Gastrocnemius medialis (tissue), 4 donors: ENCODE data around the gene VPS37C. TPM values are rescaled to one million over a fixed set of nuclear protein-coding genes. Genes with fewer than 3 reads are reported as not detected.

Source experiments
- ATAC-seq, 2 donors: fragments of 150-250 bp; one replicate each; pipeline ENCODE4 v1.9.1; 2016
- DNase-seq, 2 donors: peaks; one replicate each; pipeline ENCODE4 v3.0.0-alpha.2; 2019
- H3K27ac ChIP-seq, 4 donors: fragments of 200-600 bp; sonication (generic); 1 replicate in 1 of 4; 2 replicates in 3 of 4; pipeline ENCODE4 v1.5.1; 2016 to 2018; ENCODE audit warnings: mild to moderate bottlenecking in 2 of 4, moderate library complexity in 1 of 4
- H3K27me3 ChIP-seq, 3 donors: fragments of 200-600 bp; sonication (generic) in 2 of 3; 1 replicate in 1 of 3; 2 replicates in 2 of 3; pipeline versions ENCODE4 v1.5.1 to v1.6.0; 2016 to 2019; ENCODE audit warnings: mild to moderate bottlenecking in 1 of 3, moderate library complexity in 1 of 3
- H3K36me3 ChIP-seq, 2 donors: fragments of 200-600 bp; sonication (generic) in 1 of 2; one replicate each; pipeline ENCODE4 v1.5.1; 2017 to 2018
- H3K4me1 ChIP-seq, 2 donors: fragments of 200-600 bp; sonication (generic) in 1 of 2; one replicate each; pipeline ENCODE4 v1.5.1; 2016 to 2017; ENCODE audit warnings: mild to moderate bottlenecking in 2 of 2
- H3K4me3 ChIP-seq, 4 donors: fragments of 200-600 bp; sonication (generic) in 3 of 4; 1 replicate in 1 of 4; 2 replicates in 3 of 4; pipeline ENCODE4 v1.5.1; 2016 to 2019; ENCODE audit warnings: mild to moderate bottlenecking in 2 of 4
- H3K9me3 ChIP-seq, 3 donors: fragments of 200-600 bp; sonication (generic) in 2 of 3; 1 replicate in 1 of 3; 2 replicates in 2 of 3; pipeline ENCODE4 v1.5.1; 2016 to 2019
- POLR2A ChIP-seq, 2 donors: fragments of 450-650 bp; IDR thresholded peaks; one replicate each; pipeline ENCODE4 v1.6.1; 2017; ENCODE audit warnings: antibody characterized with exemption in 2 of 2, mild to moderate bottlenecking in 2 of 2, moderate library complexity in 2 of 2
- in situ Hi-C, 4 donors: fragments of 200-750 bp; cut with MboI; loops; one replicate each; pipeline versions ENCODE4 v1.15.0 to v1.8.0; 2017; ENCODE audit warnings: low sequenced_read_pairs in 4 of 4
- intact Hi-C: fragments of 100-400 bp; cut with DNase I; formaldehyde crosslinking; loops from one replicate; pipeline ENCODE4 v1.15.1; 2023; ENCODE audit warnings: low total_unique reads
- total RNA-seq, 4 donors: library from RNA; depleted of rRNA; stranded (reverse); fragments of >200 nt; gene quantifications; one replicate each; pipeline versions ENCODE4 v1.1.0 to v1.2.3, GENCODE V29; 2016
- TF ChIP-seq, protein P1 (sequence below), 5 experiments: fragments of 450-650 bp in 3 of 5; fragments of 200-600 bp in 2 of 5; sonication (generic) in 2 of 5; IDR thresholded peaks in 4 of 5; conservative IDR thresholded peaks in 1 of 5; 1 replicate in 4 of 5; 2 replicates in 1 of 5; pipeline ENCODE4 v1.5.1; 2016 to 2019; ENCODE audit warnings: antibody characterized with exemption in 5 of 5, mild to moderate bottlenecking in 3 of 5, moderate library complexity in 3 of 5

VPS37C gene
- total RNA-seq, 4 donors from 2014 or later: 17.7 to 27.1 (median 23.5) TPM

DNA sequence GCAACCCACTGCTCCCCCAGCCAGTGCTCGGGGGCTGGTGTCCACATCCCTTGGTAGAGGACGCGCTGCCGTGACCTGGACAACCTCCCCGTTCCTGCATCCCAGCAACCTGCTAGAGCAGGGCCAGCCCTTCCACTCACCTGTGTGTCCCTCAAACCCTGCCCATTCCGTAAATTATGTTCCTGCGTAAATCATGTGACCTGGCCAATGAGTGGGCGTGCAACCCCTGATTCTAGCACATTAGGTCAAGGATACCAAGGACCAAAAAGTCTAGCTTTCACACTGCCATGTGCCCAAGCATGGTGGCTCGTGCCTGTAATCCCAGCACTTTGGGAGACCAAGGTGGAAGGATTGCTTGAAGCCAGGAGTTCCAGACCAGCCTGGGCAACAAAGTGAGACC is 33.2 kb downstream of the VPS37C start:
- intact Hi-C loops (loop anchor here (2.0 to 5.0 kb wide), 2 partner anchors 59 to 157 kb away; partner anchors contain the start of gene CD6), in situ Hi-C loops (loop anchor here in 1 of 4 donors (25.0 kb wide), 1 partner anchor 291 kb away; the partner anchor contains the start of gene CCDC86)
- ATAC-seq (no peak), DNase-seq (no peak)
- no peak overlapping the region for H3K4me3 ChIP-seq
- H3K36me3 ChIP-seq: peaks cover 0 to 13% of the 10 kb centered on the region in 2 donors
- no peak overlapping the region for H3K27ac ChIP-seq
- H3K27me3 ChIP-seq: no peaks in the 10 kb centered on the region
- H3K4me1 ChIP-seq: peaks cover 5 to 14% of the 10 kb centered on the region in 2 donors
- TF ChIP-seq POLR2A (IDR thresholded peaks at IDR 0.05): no peak
- TF ChIP-seq, protein P1, sequence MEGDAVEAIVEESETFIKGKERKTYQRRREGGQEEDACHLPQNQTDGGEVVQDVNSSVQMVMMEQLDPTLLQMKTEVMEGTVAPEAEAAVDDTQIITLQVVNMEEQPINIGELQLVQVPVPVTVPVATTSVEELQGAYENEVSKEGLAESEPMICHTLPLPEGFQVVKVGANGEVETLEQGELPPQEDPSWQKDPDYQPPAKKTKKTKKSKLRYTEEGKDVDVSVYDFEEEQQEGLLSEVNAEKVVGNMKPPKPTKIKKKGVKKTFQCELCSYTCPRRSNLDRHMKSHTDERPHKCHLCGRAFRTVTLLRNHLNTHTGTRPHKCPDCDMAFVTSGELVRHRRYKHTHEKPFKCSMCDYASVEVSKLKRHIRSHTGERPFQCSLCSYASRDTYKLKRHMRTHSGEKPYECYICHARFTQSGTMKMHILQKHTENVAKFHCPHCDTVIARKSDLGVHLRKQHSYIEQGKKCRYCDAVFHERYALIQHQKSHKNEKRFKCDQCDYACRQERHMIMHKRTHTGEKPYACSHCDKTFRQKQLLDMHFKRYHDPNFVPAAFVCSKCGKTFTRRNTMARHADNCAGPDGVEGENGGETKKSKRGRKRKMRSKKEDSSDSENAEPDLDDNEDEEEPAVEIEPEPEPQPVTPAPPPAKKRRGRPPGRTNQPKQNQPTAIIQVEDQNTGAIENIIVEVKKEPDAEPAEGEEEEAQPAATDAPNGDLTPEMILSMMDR (IDR thresholded peaks at IDR 0.05 in 4 of 5, conservative IDR thresholded peaks at IDR 0.05 in 1 of 5): no peak
- H3K9me3 ChIP-seq: no peaks in the 10 kb centered on the region

DNA sequence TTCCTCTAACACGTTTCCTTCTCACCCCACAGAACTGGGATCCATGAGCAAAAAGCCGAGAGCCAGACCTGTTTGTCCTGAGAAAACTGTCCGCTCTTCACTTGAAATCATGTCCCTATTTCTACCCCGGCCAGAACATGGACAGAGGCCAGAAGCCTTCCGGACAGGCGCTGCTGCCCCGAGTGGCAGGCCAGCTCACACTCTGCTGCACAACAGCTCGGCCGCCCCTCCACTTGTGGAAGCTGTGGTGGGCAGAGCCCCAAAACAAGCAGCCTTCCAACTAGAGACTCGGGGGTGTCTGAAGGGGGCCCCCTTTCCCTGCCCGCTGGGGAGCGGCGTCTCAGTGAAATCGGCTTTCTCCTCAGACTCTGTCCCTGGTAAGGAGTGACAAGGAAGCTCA is 35.0 kb downstream of the VPS37C start:
- no peaks in the 10 kb centered on the region for H3K27me3 ChIP-seq
- no peak overlapping the region for H3K27ac ChIP-seq
- peak in 1 of 2 donors; percentile 19 for ATAC-seq
- intact Hi-C loops (loop anchor here (5.0 kb wide), 1 partner anchor 61 kb away; no protein-coding TSS in a partner anchor), in situ Hi-C loops (loop anchor here in 1 of 4 donors (25.0 kb wide), 1 partner anchor 289 kb away; the partner anchor contains the start of gene CCDC86)
- no peak for TF ChIP-seq POLR2A (IDR thresholded peaks at IDR 0.05)
- TF ChIP-seq, protein P1 (IDR thresholded peaks at IDR 0.05 in 4 of 5, conservative IDR thresholded peaks at IDR 0.05 in 1 of 5): no peak
- no peaks in the 10 kb centered on the region for H3K9me3 ChIP-seq
- H3K4me3 ChIP-seq: peak overlapping the region in 1 of 4 donors; percentile 15
- H3K4me1 ChIP-seq: peaks cover 5 to 14% of the 10 kb centered on the region in 2 donors
- DNase-seq: no peak
- H3K36me3 ChIP-seq: no peaks in the 10 kb centered on the region

DNA sequence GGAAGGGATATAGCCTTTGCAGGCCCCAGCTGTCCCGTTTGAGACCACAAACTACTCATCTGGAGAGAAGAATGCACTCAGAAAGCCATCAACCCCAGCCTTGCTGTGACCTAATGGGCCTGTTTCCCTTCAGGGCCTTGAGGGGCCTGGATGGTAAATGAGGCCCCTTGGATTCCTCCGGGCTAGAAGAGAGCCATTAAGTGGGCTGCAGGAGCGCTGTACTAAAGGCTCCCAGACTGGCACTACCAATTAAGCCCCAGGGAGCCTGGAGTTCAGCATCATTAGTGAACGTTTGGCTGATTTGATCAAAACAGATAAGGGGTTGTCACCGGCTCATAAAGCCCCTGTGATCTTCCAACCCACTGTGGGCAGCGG is 35.9 kb downstream of the VPS37C start:
- no peak for ATAC-seq
- intact Hi-C loops: loop anchor here (5.0 kb wide), 1 partner anchor 62 kb away; no protein-coding TSS in a partner anchor
- Histone ChIP-seq H3K4me3 (no peak overlapping the region), H3K27ac (no peak overlapping the region), H3K4me1 (peaks cover 5 to 12% of the 10 kb centered on the region in 2 donors), H3K36me3 (no peaks in the 10 kb centered on the region), H3K9me3 (no peaks in the 10 kb centered on the region), H3K27me3 (no peaks in the 10 kb centered on the region)
- DNase-seq: no peak
- in situ Hi-C loops: loop anchor here in 1 of 4 donors (25.0 kb wide), 1 partner anchor 288 kb away; the partner anchor contains the start of gene CCDC86
- TF ChIP-seq, protein P1 (IDR thresholded peaks at IDR 0.05 in 4 of 5, conservative IDR thresholded peaks at IDR 0.05 in 1 of 5): no peak
- no peak for TF ChIP-seq POLR2A (IDR thresholded peaks at IDR 0.05)

DNA sequence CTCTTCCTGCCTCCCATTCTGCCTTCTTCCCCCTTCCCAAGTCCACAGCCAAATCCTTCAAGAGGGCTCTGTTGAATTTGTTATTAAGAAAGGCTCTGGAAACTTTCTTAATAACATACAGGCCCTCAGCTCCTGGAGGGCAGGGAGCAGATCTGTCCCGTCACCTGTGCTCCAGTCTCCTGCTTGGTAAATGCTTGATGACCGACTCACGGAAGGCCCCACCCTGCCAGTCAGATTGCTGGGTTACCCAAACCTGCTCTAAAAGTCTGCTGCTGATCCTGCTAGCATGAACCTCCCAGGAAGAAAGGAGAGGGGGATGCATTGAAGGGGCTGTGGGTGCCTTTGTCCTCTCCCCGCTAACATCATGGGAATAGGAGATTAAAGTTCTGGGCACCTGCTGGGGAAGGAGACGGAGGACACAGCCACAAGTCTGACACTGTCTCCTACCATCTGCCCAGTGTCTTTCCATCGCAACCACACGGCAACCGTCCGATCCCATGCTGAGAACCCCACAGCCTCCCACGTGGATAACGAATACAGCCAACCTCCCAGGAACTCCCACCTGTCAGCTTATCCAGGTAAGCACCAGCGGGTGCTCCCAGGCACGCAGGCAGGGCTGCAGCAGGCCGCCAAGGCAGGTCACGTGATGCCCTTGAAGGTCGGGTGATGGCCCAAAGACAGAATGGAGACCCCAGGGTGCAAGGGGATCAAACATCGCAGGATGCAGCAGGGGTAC is 36.5 kb downstream of the VPS37C start:
- H3K27ac ChIP-seq: no peak overlapping the region
- H3K9me3 ChIP-seq: no peaks in the 10 kb centered on the region
- in situ Hi-C loops: loop anchor here in 1 of 4 donors (25.0 kb wide), 1 partner anchor 287 kb away; the partner anchor contains the start of gene CCDC86
- no peak overlapping the region for H3K4me3 ChIP-seq
- ATAC-seq: no peak
- no peak for DNase-seq
- no peak for TF ChIP-seq POLR2A (IDR thresholded peaks at IDR 0.05)
- TF ChIP-seq, protein P1 (IDR thresholded peaks at IDR 0.05 in 4 of 5, conservative IDR thresholded peaks at IDR 0.05 in 1 of 5): no peak
- no peaks in the 10 kb centered on the region for H3K27me3 ChIP-seq
- H3K4me1 ChIP-seq: peaks cover 5 to 7% of the 10 kb centered on the region in 2 donors
- intact Hi-C loops: loop anchor here (5.0 kb wide), 1 partner anchor 63 kb away; no protein-coding TSS in a partner anchor
- H3K36me3 ChIP-seq: no peaks in the 10 kb centered on the region
